HepG2 (cell line): Measurements from ENCODE around the gene FANCD2OS. TPM values are rescaled to one million over a fixed set of nuclear protein-coding genes. Genes with fewer than 3 reads are reported as not detected.

Source experiments
- IKZF1 ChIP-seq: fragments of 450-650 bp; IDR thresholded peaks from 2 replicates; pipeline ENCODE4 v1.7.1; 2016
- KLF9 ChIP-seq: IDR thresholded peaks from 2 replicates; pipeline ENCODE4 v1.6.1; 2016; ENCODE audit warnings: low read depth
- PRPF4 ChIP-seq: fragments of 200-400 bp; formaldehyde crosslinking; IDR thresholded peaks from 2 replicates; pipeline ENCODE4 v1.6.1; 2016; ENCODE audit warnings: low read length, low read depth; ENCODE audit not compliant: poor library complexity, severe bottlenecking
- PTBP1 ChIP-seq: fragments of 200-400 bp; formaldehyde crosslinking; IDR thresholded peaks from 2 replicates; pipeline ENCODE4 v1.6.1; 2018; ENCODE audit warnings: low read length, low read depth; ENCODE audit not compliant: poor library complexity, severe bottlenecking
- TMF1 ChIP-seq: sonication (generic); formaldehyde crosslinking; IDR thresholded peaks from 2 replicates; pipeline ENCODE4 v1.8.1; 2022; ENCODE audit warnings: low read depth, missing genetic modification reagents
- ZNF572 ChIP-seq: sonication (generic); formaldehyde crosslinking; IDR thresholded peaks from 2 replicates; pipeline ENCODE4 v1.5.1; 2020; ENCODE audit warnings: mild to moderate bottlenecking, missing genetic modification reagents
- polyA plus RNA-seq, 8 experiments: library from polyadenylated mRNA; depleted of rRNA in 3 of 8; stranded (reverse) in 7 of 8; unstranded in 1 of 8; fragments of >200 nt; fragmentation: Illumina TruSeq in 4 of 8; extraction: Trizol in 4 of 8; gene quantifications; 2 replicates each; pipeline versions ENCODE4 v1.2.1 to v1.2.3, GENCODE V29; 2011 to 2016; ENCODE audit warnings: low read depth in 4 of 8, missing spikeins in 1 of 8, mixed read lengths in 1 of 8; ENCODE audit not compliant: insufficient read depth in 1 of 8
- total RNA-seq, 5 experiments: library from RNA; depleted of rRNA; stranded (reverse); fragments of >200 nt; fragmentation: Illumina TruSeq; extraction: Trizol; gene quantifications; 2 replicates each; pipeline ENCODE4 v1.2.3, GENCODE V29; 2016; ENCODE audit warnings: low read depth in 1 of 5
- TF ChIP-seq, protein P1 (sequence below): sonication (generic); formaldehyde crosslinking; IDR thresholded peaks from 2 replicates; pipeline ENCODE4 v1.9.0; 2022; ENCODE audit warnings: missing genetic modification reagents, mild to moderate bottlenecking, borderline replicate concordance
- TF ChIP-seq, protein P2 (sequence below): conservative IDR thresholded peaks from 2 replicates; pipeline ENCODE4 v1.6.1; 2018; ENCODE audit warnings: missing genetic modification reagents
- TF ChIP-seq, protein P3 (sequence below): sonication (generic); formaldehyde crosslinking; IDR thresholded peaks from 2 replicates; pipeline ENCODE4 v1.4.0; 2020; ENCODE audit warnings: missing genetic modification reagents, borderline replicate concordance

Gene FANCD2OS
- total and polyA plus RNA-seq, 2 of the 13 experiments (the other 11 are each of a cell fraction or from before 2014, with no cell fraction given), result not detected

DNA sequence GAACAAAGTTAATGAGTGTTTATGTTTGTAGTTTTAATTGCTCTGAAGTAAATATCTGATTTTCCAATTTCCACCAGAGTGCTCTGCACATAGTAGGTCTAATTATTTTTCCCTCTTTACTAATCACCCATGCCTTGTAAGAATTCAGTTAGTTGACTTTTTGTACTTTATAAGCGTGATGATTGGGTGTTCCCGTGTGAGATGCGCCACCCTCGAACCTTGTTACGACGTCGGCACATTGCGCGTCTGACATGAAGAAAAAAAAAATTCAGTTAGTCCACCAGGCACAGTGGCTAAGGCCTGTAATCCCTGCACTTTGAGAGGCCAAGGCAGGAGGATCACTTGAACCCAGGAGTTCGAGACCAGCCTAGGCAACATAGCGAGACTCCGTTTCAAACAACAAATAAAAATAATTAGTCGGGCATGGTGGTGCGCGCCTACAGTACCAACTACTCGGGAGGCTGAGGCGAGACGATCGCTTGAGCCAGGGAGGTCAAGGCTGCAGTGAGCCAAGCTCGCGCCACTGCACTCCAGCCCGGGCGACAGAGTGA, 33.0 kb upstream of the FANCD2OS start (continued):
- TF ChIP-seq PTBP1 (no peak), TMF1 (CRISPR knock-in tag) (0 out of 2 replicates have a peak, but pooled peaks have one; percentile 4), IKZF1 (no peak), PRPF4 (peak; percentile 59), KLF9 (no peak), ZNF572 (no peak)
- TF ChIP-seq, protein P1, sequence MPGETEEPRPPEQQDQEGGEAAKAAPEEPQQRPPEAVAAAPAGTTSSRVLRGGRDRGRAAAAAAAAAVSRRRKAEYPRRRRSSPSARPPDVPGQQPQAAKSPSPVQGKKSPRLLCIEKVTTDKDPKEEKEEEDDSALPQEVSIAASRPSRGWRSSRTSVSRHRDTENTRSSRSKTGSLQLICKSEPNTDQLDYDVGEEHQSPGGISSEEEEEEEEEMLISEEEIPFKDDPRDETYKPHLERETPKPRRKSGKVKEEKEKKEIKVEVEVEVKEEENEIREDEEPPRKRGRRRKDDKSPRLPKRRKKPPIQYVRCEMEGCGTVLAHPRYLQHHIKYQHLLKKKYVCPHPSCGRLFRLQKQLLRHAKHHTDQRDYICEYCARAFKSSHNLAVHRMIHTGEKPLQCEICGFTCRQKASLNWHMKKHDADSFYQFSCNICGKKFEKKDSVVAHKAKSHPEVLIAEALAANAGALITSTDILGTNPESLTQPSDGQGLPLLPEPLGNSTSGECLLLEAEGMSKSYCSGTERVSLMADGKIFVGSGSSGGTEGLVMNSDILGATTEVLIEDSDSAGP (CRISPR knock-in tag), result 0 out of 2 replicates have a peak, but pooled peaks have one; percentile 2
- TF ChIP-seq, protein P2, sequence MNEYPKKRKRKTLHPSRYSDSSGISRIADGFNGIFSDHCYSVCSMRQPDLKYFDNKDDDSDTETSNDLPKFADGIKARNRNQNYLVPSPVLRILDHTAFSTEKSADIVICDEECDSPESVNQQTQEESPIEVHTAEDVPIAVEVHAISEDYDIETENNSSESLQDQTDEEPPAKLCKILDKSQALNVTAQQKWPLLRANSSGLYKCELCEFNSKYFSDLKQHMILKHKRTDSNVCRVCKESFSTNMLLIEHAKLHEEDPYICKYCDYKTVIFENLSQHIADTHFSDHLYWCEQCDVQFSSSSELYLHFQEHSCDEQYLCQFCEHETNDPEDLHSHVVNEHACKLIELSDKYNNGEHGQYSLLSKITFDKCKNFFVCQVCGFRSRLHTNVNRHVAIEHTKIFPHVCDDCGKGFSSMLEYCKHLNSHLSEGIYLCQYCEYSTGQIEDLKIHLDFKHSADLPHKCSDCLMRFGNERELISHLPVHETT (CRISPR knock-in tag), result no peak
- TF ChIP-seq, protein P3, sequence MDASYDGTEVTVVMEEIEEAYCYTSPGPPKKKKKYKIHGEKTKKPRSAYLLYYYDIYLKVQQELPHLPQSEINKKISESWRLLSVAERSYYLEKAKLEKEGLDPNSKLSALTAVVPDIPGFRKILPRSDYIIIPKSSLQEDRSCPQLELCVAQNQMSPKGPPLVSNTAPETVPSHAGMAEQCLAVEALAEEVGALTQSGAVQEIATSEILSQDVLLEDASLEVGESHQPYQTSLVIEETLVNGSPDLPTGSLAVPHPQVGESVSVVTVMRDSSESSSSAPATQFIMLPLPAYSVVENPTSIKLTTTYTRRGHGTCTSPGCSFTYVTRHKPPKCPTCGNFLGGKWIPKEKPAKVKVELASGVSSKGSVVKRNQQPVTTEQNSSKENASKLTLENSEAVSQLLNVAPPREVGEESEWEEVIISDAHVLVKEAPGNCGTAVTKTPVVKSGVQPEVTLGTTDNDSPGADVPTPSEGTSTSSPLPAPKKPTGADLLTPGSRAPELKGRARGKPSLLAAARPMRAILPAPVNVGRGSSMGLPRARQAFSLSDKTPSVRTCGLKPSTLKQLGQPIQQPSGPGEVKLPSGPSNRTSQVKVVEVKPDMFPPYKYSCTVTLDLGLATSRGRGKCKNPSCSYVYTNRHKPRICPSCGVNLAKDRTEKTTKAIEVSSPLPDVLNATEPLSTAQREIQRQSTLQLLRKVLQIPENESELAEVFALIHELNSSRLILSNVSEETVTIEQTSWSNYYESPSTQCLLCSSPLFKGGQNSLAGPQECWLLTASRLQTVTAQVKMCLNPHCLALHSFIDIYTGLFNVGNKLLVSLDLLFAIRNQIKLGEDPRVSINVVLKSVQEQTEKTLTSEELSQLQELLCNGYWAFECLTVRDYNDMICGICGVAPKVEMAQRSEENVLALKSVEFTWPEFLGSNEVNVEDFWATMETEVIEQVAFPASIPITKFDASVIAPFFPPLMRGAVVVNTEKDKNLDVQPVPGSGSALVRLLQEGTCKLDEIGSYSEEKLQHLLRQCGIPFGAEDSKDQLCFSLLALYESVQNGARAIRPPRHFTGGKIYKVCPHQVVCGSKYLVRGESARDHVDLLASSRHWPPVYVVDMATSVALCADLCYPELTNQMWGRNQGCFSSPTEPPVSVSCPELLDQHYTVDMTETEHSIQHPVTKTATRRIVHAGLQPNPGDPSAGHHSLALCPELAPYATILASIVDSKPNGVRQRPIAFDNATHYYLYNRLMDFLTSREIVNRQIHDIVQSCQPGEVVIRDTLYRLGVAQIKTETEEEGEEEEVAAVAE (CRISPR knock-in tag), result 0 out of 2 replicates have a peak, but pooled peaks have one; percentile 1
